ENCODE data around the gene REC114.
"Not testable (repeated sequence)": the region's sequence is repeated elsewhere in the genome, so short reads cannot be mapped to it uniquely, and the experiment has no call there.

The REC114 gene

DNA sequence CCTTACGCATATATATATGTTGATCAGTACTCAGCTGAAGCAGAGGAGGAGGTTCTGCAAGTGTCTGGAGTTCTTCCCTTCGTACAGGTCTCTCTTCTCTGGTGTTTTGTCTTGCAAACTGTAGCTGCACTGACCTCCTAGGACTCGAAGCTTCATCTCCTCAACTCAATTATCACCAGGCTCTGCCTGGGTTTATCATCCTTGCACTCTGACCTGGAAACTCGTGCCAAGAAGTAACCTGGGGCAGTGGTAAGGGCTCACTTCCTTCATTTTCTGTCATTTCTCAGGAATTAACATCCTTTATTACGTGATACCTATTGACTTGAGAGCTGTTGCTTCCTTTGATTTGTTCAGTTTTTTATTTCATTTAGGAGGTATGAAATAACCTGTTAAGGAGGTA lies 14.4 kb downstream of the REC114 start:
- DNase-seq: no peak

- DNase-seq: no peak
Observed at GRCh38 chr15:73460662-73461061, 17.7 kb downstream of the REC114 start.

DNA sequence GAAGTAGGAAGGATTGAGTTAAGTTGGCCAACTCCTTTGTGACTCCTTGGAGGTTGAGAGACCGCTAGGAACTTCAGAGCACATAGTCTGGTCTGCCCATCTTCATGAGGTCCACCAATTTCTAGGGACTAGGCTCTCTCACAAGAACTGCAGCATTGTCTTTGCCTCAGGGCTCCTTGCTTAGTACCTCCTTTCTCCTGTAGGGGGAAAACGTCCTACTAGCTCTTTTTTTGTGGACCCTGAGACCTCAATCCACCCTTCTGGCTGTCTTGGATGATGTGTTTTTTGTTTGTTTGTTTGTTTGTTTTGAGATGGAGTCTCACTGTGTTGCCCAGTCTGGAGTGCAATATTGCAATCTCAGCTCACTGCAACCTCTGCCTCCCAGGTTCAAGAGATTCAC lies 21.6 kb downstream of the REC114 start:
- DNase-seq: no peak

DNA sequence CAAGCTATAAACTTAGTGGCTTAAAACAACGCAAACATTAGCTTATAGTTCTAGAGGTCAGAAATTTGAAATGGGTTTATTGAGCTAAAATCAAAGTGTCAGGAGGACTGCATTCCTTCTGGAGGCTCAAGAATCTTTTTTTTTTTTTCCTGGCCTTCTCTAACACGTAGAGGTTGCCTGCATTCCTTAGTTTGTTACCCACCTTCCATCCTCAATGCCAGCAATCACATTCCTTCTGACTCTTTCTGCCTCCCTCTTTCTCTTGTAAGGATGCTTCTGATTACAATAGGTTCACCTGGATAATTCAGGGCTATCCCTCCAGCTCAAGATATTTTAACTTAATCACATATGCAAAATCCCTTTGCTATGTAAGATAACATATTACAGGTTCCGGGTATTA lies 24.8 kb downstream of the REC114 start:
- no peak for DNase-seq

DNA sequence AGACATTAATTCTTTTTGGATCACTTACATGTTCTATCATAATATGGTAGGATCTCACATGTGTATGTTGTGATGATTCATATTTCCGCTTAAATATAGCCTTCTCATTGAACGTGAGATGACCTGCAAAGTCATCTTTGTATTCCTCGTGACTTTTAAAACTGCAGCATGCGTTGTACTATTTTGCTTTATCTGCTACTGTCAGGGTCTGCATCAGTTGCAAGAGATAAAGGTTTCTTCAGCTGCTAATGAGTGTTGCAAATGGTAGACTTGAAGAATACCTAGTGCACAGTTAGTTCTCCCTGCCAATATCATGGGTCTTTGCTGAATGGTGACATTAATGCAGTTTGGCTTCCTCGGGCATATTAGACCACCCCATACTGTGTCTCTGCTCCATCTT lies 31.8 kb downstream of the REC114 start:
- DNase-seq: no peak

DNA sequence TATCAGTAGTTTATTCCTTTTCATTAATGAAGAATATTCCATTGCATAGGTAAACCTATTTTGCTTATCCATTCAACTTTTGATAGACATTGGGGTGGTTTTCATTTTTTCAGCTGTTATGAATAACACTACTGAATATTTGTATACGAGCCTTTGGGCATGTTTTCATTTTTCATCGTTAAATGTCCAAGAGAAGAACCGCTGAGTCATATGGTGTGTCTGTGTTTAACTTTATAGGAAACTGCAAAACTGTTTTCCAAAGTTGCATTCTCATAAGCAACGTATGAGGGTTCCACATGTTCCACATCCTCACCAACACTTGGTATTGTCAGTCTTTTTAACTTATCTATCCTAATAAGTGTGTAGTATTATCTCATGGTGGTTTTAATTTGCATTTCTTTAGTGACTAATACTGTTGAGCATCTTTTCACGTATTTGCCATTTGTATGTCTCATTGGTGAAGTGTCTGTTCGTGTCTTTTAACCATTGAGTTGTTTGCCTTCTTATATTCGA lies 33.8 kb downstream of the REC114 start:
- DNase-seq: no peak

DNA sequence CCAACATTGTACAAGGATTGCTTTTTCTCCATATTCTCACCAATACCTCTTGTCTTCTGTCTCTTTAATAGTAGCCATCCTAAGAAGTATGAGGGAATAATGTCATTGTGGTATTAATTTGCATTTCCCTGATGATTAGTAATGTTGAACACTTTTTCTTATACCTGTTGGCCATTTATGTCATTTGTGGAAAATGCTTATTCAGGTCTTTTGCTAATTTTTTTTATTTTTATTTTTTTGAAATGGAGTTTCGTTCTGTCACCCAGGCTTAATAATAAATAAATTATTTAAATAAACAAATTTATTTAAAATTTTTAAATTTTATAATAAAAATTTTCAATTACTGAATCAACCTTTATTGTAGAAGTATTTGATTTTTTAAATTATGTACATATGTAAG lies 37.1 kb downstream of the REC114 start:
- DNase-seq: no peak

GRCh38 chr15:73482166-73482565 lies 39.2 kb downstream of the REC114 start:
- no peak for DNase-seq

DNA sequence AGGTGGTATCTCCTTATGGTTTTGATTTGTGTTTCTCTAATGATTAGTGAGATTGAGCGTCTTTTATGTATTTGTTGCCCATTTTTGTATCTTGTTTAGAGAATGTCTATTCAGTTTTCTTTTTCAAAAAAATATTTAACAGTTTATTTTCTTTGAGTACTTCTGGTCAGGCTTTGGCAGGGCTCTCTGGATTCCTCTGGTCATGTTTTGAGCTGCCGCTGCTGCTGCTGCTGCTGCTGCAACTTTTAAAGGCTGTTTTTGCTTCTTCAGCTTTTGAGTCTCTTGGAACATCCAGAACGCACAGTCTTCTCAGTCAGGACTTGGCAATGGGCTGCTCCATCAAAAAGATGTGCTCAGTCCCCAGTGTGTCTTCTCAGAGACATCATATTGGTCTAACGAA lies 40.1 kb downstream of the REC114 start:
- no peak for DNase-seq

DNA sequence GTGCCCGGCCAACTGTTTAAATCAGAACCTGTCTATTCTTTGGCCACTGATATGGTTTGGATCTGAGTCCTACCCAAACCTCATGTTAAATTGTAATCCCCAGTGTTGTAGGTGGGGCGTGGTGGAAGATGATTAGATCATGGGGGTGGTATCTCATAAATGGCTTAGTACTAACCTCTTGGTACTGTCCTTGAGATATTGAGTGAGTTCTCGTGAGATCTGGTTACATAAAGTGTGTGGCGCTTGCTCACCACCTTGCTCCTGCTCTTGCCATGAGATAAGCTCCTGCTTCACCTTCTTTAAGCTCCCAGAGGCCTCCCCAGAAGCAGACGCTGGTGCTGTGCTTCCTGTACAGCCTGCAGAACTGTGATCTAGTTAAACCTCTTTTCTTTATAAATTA lies 42.4 kb downstream of the REC114 start:
- DNase-seq: no peak

GRCh38 chr15:73485885-73486284 lies 42.9 kb downstream of the REC114 start:
- DNase-seq: not testable (repeated sequence)

DNA sequence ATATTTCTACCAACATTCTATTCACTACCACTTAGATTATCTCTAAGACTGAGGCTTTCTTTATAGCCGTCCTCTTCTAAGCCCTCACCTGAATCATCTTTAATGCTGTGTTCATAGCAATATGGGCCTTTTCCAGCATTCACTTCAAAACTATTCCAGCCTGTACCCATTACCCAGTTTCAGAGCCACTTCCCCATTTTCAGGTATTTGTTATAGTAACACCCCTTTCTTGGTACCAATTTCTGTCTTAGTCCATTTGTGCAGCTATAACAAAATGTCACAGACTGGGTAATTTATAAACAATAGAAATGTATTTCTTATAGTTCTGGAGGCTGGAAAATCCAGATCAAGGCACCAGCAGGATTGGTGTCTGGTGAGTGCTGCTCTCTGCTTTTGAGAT lies 45.7 kb downstream of the REC114 start:
- DNase-seq: no peak

DNA sequence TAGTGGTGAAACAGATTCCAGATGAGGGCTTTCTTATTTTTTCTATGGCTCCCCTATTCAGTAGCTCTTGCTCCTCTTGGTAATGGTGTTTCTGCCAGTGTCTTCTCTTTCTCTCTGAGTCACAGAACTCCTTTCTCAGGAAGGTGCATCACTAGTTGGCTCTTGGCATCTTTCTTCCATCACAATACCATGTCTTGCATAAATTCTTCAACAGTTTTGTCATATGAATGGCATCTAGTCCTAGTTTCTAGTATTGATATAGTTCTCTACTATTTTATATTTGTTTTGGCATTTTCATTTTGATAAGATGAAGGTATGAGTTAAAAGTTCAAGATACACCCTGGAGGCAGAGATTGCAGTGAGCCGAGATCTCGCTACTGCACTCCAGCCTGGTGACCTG lies 51.0 kb downstream of the REC114 start:
- no peak for DNase-seq

DNA sequence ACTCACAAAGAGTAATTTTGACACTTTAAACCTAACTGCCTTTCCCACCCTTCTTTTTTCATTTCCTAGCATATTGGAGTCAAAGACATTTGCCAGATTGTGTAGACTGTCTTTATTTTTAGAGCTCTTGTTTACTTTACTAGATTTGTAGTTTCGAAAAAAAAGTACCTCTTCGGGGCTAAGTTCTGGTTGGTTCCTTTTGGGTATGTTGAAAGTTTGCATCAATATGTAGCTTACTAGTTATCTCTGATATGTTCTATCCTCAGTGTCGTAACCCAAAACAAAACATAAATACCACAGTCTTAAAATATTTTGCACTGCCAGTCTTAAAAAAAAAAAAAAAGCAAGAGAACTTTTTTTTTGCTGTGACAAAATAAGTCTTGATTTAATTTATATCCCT lies 52.2 kb downstream of the REC114 start:
- no peak for DNase-seq

- no peak for DNase-seq
Observed at GRCh38 chr15:73500696-73501095, 57.7 kb downstream of the REC114 start.

DNA sequence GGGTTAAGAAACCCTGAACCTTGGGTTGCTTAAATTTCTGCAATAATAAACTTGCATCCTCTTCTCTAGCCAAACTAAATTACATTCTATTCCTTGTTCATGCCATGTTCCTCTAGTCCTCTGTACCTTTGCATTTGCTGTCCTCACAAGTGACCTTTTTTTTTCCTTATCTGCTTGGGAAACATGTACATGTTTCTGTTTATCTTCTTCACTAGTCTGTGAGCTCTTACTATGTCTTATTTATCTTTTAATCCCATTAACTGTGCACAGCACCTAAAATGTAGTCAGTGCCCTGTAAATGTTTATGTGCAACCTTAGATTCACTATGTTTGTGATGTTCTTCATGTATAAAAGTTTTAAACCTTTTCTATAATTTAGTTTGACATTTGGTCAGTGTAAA lies 61.9 kb downstream of the REC114 start:
- DNase-seq: no peak

- no peak for DNase-seq
Observed at GRCh38 chr15:73515527-73515926, 72.6 kb downstream of the REC114 start.

DNA sequence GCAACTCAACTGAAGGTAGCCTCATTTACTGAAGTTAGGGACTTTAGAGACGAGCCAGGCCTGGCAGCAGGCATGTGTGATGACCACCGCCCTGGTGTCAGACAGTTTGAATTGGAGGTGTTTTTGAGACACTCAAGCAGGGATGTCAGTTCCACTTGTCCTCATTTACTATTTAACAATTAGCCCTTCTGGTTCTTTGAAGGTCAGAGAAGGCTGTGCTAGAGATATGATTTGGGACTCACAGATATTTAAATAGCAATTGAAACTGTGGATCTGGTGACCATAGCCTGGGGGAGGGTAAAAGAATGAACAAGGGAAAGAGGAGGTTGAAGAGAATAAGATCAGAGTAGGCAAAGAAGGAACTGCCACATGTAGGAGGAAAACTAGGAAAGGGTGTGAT lies 74.6 kb downstream of the REC114 start:
- DNase-seq: no peak

- no peak for DNase-seq
Observed at GRCh38 chr15:73518180-73518862, 75.4 kb downstream of the REC114 start.

DNA sequence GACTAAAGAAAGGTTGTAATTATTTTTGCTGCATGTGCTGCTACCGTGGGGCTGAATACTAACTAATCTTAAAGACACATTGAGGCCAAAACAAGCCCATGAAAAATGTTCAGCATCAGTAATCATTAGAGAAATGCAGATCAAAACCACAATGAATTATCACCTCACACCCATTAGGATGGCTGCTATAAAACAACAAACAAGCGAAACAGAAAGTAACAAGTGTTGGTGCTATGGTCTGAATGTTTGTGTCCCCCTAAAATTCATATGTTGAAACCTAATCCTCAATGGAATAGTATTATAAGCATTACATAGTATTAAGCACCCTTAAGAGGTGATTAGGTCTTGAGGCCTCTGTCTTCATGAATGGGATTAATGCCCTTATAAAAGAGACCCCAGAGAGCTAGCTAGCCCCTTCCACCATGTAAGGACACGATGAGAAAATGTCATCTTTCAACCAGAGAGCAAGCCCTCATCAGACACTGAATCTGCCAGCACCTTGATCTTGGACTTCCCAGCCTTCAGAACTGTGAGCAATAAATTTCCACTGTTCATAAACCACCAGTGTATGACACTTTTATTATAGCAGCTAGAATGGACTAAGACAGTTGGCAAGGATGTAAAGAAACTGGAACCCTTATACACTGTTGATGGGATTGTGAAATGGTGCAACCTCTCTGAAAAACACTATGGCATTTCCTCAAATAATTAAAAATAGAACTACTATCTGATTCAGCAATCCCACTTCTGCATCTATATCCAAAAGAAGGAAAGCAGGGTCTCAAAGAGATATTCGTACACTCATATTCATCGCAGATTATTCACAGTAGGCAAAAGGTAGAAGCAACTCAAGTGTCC lies 76.1 kb downstream of the REC114 start:
- no peak for DNase-seq

GRCh38 chr15:73522011-73522410 lies 79.0 kb downstream of the REC114 start:
- DNase-seq: no peak

DNA sequence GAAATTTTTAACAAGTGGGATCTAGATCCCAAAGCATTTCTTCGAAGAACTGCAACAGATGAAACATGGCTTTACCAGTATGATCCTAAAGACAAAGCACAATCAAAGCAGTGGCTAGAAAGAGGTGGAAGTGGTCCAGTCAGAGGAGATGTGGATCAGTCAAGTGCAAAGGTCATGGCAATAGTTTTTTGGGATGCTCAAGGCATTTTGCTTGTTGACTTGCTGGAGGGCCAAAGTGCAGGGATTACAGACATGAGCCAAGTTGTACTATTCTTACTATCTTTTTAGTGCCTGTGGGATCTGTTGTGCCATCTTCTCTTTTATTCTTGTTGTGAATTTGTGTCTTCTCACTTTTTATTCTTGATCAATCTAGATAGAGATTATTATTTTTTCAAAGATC lies 82.0 kb downstream of the REC114 start:
- no peak for DNase-seq

GRCh38 chr15:73527598-73527997 lies 84.6 kb downstream of the REC114 start:
- DNase-seq: no peak

DNA sequence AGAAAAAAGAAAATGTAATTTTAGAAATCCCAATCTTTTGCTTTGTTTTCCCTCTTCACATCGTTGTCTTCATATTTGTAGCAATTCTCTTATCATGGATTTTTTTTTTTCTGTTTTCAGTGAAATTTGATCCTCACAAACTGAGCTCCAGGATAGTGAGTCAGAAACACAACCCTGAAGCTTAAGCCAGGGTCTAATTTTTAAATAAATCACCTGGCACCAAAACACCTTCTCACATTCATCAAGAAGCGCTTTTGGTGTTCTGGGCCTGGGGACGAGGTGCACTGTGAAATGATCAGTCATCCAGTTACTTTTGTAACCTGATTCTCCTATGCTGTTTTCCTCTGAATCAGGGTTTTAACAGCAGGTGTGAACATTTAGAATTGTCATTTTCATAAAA lies 87.7 kb downstream of the REC114 start:
- DNase-seq: no peak

Data from NCI-H1436 treated with DMSO at 0.1 percent for 48 hours (cell line).